SJCRH30 (cell line): ENCODE results near the gene CHD5. TPM values are rescaled to one million over a fixed set of nuclear protein-coding genes. Genes with fewer than 3 reads are reported as not detected.

Experiments used
- DNase-seq, 2 experiments: peaks; one replicate each; pipeline ENCODE4 v3.0.0-alpha.2; 2015 to 2020
- H3K27ac ChIP-seq: fragments of 250-450 bp; sonication (Bioruptor Pico); 2 replicates; pipeline ENCODE4 v1.5.1; 2020; ENCODE audit warnings: mild to moderate bottlenecking, moderate library complexity
- H3K27me3 ChIP-seq: fragments of 250-450 bp; sonication (Bioruptor Pico); 2 replicates; pipeline ENCODE4 v1.5.1; 2020; ENCODE audit warnings: mild to moderate bottlenecking, moderate library complexity
- H3K36me3 ChIP-seq: fragments of 250-450 bp; sonication (Bioruptor Pico); 2 replicates; pipeline ENCODE4 v1.5.1; 2020; ENCODE audit warnings: mild to moderate bottlenecking, moderate library complexity
- H3K4me1 ChIP-seq: fragments of 250-450 bp; sonication (Bioruptor Pico); 2 replicates; pipeline ENCODE4 v1.5.1; 2020; ENCODE audit warnings: mild to moderate bottlenecking, moderate library complexity
- H3K4me3 ChIP-seq: fragments of 250-450 bp; sonication (Bioruptor Pico); 2 replicates; pipeline ENCODE4 v1.5.1; 2020; ENCODE audit warnings: mild to moderate bottlenecking, moderate library complexity
- H3K9me3 ChIP-seq: fragments of 250-450 bp; sonication (Bioruptor Pico); replicated peaks from 2 replicates; pipeline ENCODE4 v1.5.1; 2020; ENCODE audit warnings: mild to moderate bottlenecking, moderate library complexity
- total RNA-seq: library from RNA; depleted of rRNA; stranded (reverse); fragments of >200 nt; shearing (Covaris generic); gene quantifications from 2 replicates; pipeline ENCODE4 v1.2.3, GENCODE V29; 2014

The CHD5 gene
- total RNA-seq, 1 experiment from 2014 or later = 0.06 TPM

- DNase-seq = no peak
- Histone ChIP-seq H3K9me3 (no peaks in the 10 kb centered on the region), H3K27ac (no peak overlapping the region), H3K36me3 (no peaks in the 10 kb centered on the region), H3K4me3 (no peak overlapping the region), H3K4me1 (peaks cover 9% of the 10 kb centered on the region; the same call in 1 of the 2 replicates), H3K27me3 (peaks cover 16% of the 10 kb centered on the region)
These were observed 7.6 kb downstream of the CHD5 start for GRCh38 chr1:6172549-6172948.

GRCh38 chr1:6171548-6172124, 8.5 kb downstream of the CHD5 start:
- no peaks in the 10 kb centered on the region for H3K36me3 ChIP-seq
- H3K4me3 ChIP-seq = no peak overlapping the region
- H3K9me3 ChIP-seq = no peaks in the 10 kb centered on the region
- peaks cover 9% of the 10 kb centered on the region; the same call in 1 of the 2 replicates for H3K4me1 ChIP-seq
- H3K27me3 ChIP-seq = peaks cover 22% of the 10 kb centered on the region
- peak; percentile 48 to 62 for DNase-seq
- H3K27ac ChIP-seq = no peak overlapping the region

GRCh38 chr1:6170742-6171201, 9.3 kb downstream of the CHD5 start:
- Histone ChIP-seq H3K4me1 (peaks cover 9% of the 10 kb centered on the region; the same call in 1 of the 2 replicates), H3K27ac (no peak overlapping the region), H3K4me3 (no peak overlapping the region), H3K27me3 (peaks cover 31% of the 10 kb centered on the region), H3K36me3 (no peaks in the 10 kb centered on the region), H3K9me3 (no peaks in the 10 kb centered on the region)
- DNase-seq = peak; percentile 58 to 61

GRCh38 chr1:6170116-6170741, 9.9 kb downstream of the CHD5 start:
- Histone ChIP-seq H3K36me3 (no peaks in the 10 kb centered on the region), H3K4me3 (no peak overlapping the region), H3K9me3 (no peaks in the 10 kb centered on the region), H3K27ac (no peak overlapping the region), H3K27me3 (peaks cover 36% of the 10 kb centered on the region), H3K4me1 (peaks cover 9% of the 10 kb centered on the region; the same call in 1 of the 2 replicates)
- DNase-seq = no peak

- Histone ChIP-seq H3K27me3 (peaks cover 48% of the 10 kb centered on the region), H3K4me1 (peaks cover 9% of the 10 kb centered on the region; the same call in 1 of the 2 replicates), H3K36me3 (no peaks in the 10 kb centered on the region), H3K27ac (no peak overlapping the region), H3K4me3 (no peak overlapping the region), H3K9me3 (no peaks in the 10 kb centered on the region)
- DNase-seq = no peak
These were observed 11.1 kb downstream of the CHD5 start for GRCh38 chr1:6168947-6169586.

GRCh38 chr1:6167391-6168303, 12.5 kb downstream of the CHD5 start:
- no peaks in the 10 kb centered on the region for H3K36me3 ChIP-seq
- peaks cover 9% of the 10 kb centered on the region; the same call in 1 of the 2 replicates for H3K4me1 ChIP-seq
- DNase-seq = no peak
- no peaks in the 10 kb centered on the region for H3K9me3 ChIP-seq
- H3K4me3 ChIP-seq = no peak overlapping the region
- peaks cover 61% of the 10 kb centered on the region for H3K27me3 ChIP-seq
- no peak overlapping the region for H3K27ac ChIP-seq

GRCh38 chr1:6166655-6167390, 13.3 kb downstream of the CHD5 start:
- no peak for DNase-seq
- Histone ChIP-seq H3K36me3 (no peaks in the 10 kb centered on the region), H3K9me3 (no peaks in the 10 kb centered on the region), H3K27ac (no peak overlapping the region), H3K4me3 (no peak overlapping the region), H3K4me1 (peaks cover 9% of the 10 kb centered on the region; the same call in 1 of the 2 replicates), H3K27me3 (peaks cover 61% of the 10 kb centered on the region)

GRCh38 chr1:6166221-6166620, 13.9 kb downstream of the CHD5 start:
- H3K27me3 ChIP-seq = peaks cover 61% of the 10 kb centered on the region
- DNase-seq = no peak

GRCh38 chr1:6165441-6165985, 14.6 kb downstream of the CHD5 start:
- H3K9me3 ChIP-seq = no peaks in the 10 kb centered on the region
- H3K4me3 ChIP-seq = no peak overlapping the region
- peaks cover 1% of the 10 kb centered on the region; the same call in 1 of the 2 replicates for H3K4me1 ChIP-seq
- H3K27me3 ChIP-seq = peaks cover 60% of the 10 kb centered on the region
- DNase-seq = no peak
- no peak overlapping the region for H3K27ac ChIP-seq
- H3K36me3 ChIP-seq = no peaks in the 10 kb centered on the region

More at GRCh38 chr1:6166221-6166620, 13.9 kb downstream of the CHD5 start:
- Histone ChIP-seq H3K36me3 (no peaks in the 10 kb centered on the region), H3K4me1 (peaks cover 8% of the 10 kb centered on the region; the same call in 1 of the 2 replicates), H3K27ac (no peak overlapping the region), H3K4me3 (no peak overlapping the region), H3K9me3 (no peaks in the 10 kb centered on the region)

GRCh38 chr1:6165027-6165426, 15.1 kb downstream of the CHD5 start:
- Histone ChIP-seq H3K27me3 (peaks cover 56% of the 10 kb centered on the region), H3K36me3 (no peaks in the 10 kb centered on the region), H3K4me1 (no peaks in the 10 kb centered on the region), H3K27ac (no peak overlapping the region), H3K9me3 (no peaks in the 10 kb centered on the region), H3K4me3 (no peak overlapping the region)
- no peak for DNase-seq

- Histone ChIP-seq H3K36me3 (no peaks in the 10 kb centered on the region), H3K9me3 (no peaks in the 10 kb centered on the region), H3K4me1 (no peaks in the 10 kb centered on the region), H3K27ac (no peak overlapping the region), H3K4me3 (no peak overlapping the region), H3K27me3 (peaks cover 54% of the 10 kb centered on the region)
- DNase-seq = no peak
These were observed 16.0 kb downstream of the CHD5 start for GRCh38 chr1:6163973-6164617.

GRCh38 chr1:6163191-6163972, 16.7 kb downstream of the CHD5 start:
- Histone ChIP-seq H3K36me3 (no peaks in the 10 kb centered on the region), H3K4me3 (no peak overlapping the region), H3K9me3 (no peaks in the 10 kb centered on the region), H3K27ac (no peak overlapping the region), H3K4me1 (no peaks in the 10 kb centered on the region; the same call in 1 of the 2 replicates), H3K27me3 (peaks cover 52% of the 10 kb centered on the region)
- no peak for DNase-seq

- H3K4me1 ChIP-seq = peaks cover 3% of the 10 kb centered on the region; the same call in 1 of the 2 replicates
- H3K9me3 ChIP-seq = no peaks in the 10 kb centered on the region
- H3K36me3 ChIP-seq = no peaks in the 10 kb centered on the region
- no peak for DNase-seq
- no peak overlapping the region for H3K27ac ChIP-seq
- peaks cover 49% of the 10 kb centered on the region for H3K27me3 ChIP-seq
- H3K4me3 ChIP-seq = no peak overlapping the region
These were observed 17.3 kb downstream of the CHD5 start for GRCh38 chr1:6162773-6163172.
